Stimulated activated naive B cell treated with anti-CD40 and anti-IgM and Interleukin-4, amounts not matched to agents 10 μg/mL and 1 μg/mL and 100 μg/mL, for 72 hours (primary cell): ENCODE measurements around the gene COPS9.

Source experiments
- ATAC-seq, 2 donors: fragments of 150-1000 bp; cut with Tn5 transposase; replicated peaks; 2 replicates each; pipeline ENCODE4 v1.10.0; 2021; ENCODE audit warnings: moderate library complexity in 1 of 2
- DNase-seq: peaks from one replicate; pipeline ENCODE4 v3.0.0; 2021
- H3K27ac Mint-ChIP-seq: one replicate; pipeline ENCODE4 v1.8.0; 2022; ENCODE audit warnings: mild to moderate bottlenecking, mixed read lengths
- H3K27me3 Mint-ChIP-seq, 2 donors: one replicate each; pipeline ENCODE4 v1.8.0; 2022; ENCODE audit warnings: mixed read lengths in 2 of 2
- H3K36me3 Mint-ChIP-seq, 2 donors: one replicate each; pipeline ENCODE4 v1.8.0; 2022; ENCODE audit warnings: mixed read lengths in 2 of 2, mild to moderate bottlenecking in 1 of 2
- H3K4me1 Mint-ChIP-seq, 2 donors: one replicate each; pipeline ENCODE4 v1.8.0; 2022; ENCODE audit warnings: mixed read lengths in 2 of 2, mild to moderate bottlenecking in 1 of 2
- H3K4me3 Mint-ChIP-seq, 2 donors: one replicate each; pipeline ENCODE4 v1.8.0; 2022; ENCODE audit warnings: mild to moderate bottlenecking in 2 of 2, mixed read lengths in 2 of 2, moderate library complexity in 1 of 2
- H3K9me3 Mint-ChIP-seq, 2 donors: one replicate each; pipeline ENCODE4 v1.8.0; 2022; ENCODE audit warnings: mixed read lengths in 2 of 2, mild to moderate bottlenecking in 1 of 2

Gene COPS9

DNA sequence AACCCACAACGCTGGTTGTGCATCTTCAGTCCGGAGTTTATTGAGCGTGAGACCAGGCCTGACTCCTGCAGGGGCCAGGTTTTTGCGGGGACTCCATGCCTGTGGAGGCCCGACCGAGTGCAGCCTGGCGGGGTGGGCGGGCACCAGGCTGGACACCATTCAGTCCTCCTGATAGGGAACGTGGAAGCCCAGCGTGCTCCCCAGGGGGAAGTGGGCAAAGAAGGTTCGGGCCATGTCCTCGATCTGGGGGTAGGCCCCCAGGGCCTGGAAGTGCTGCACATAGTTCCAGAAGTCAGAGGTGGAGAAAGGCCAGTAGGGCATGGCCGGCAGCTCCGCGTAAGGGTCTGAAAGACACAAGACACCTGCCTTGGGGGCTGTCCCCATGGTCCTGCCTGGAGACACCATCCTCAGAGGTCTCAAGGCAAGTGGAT, 2.9 kb upstream of the COPS9 start:
- no peaks in the 10 kb centered on the region for H3K9me3 Mint-ChIP-seq
- peaks cover 5 to 11% of the 10 kb centered on the region in 2 donors for H3K36me3 Mint-ChIP-seq
- no peak for ATAC-seq
- no peak overlapping the region for H3K27ac Mint-ChIP-seq
- no peak overlapping the region for H3K4me3 Mint-ChIP-seq
- no peak for DNase-seq
- peaks cover 25 to 36% of the 10 kb centered on the region in 2 donors for H3K4me1 Mint-ChIP-seq
- H3K27me3 Mint-ChIP-seq, result peaks cover 20 to 22% of the 10 kb centered on the region in 2 donors

DNA sequence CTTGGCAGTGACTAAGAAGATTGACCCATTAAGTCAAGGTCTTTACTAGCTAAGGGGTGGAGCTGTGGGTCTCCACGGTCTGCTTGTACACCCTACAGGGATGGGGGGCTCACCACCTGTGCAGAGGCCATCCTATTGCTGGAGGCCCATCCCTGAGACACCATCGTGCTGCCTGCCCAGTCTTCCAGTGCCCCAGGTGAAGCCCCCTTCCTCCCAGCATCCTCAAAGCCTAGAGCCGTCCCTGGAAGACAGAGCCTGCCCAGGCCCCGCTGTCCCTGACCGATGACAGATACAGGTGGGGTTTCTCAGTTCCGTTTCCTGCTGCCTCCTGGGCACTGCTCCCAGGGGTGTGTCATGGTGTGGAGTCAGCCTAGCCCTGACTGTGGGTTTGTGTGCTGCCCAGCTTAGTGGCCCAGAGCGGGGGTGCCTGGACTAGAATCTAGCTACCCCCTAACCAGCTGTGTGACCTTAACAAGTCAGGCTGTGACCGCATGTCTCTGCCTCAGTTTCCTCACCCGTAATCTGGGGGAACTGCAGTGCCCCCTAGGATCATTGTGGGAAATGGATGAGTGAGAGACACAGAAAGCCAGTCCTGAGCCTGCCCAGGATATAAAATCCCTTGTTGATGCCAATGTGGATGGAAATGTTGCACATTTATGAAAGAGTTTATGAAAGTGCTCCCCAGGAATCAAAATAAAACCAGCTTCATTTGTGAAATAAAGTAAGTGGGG, 2.3 kb upstream of the COPS9 start:
- DNase-seq, result no peak
- Mint-ChIP-seq H3K27me3 (peaks cover 15 to 19% of the 10 kb centered on the region in 2 donors), H3K9me3 (no peaks in the 10 kb centered on the region), H3K4me3 (no peak overlapping the region), H3K27ac (no peak overlapping the region), H3K36me3 (peaks cover 5 to 12% of the 10 kb centered on the region in 2 donors), H3K4me1 (peaks cover 23 to 32% of the 10 kb centered on the region in 2 donors)
- no peak for ATAC-seq

DNA sequence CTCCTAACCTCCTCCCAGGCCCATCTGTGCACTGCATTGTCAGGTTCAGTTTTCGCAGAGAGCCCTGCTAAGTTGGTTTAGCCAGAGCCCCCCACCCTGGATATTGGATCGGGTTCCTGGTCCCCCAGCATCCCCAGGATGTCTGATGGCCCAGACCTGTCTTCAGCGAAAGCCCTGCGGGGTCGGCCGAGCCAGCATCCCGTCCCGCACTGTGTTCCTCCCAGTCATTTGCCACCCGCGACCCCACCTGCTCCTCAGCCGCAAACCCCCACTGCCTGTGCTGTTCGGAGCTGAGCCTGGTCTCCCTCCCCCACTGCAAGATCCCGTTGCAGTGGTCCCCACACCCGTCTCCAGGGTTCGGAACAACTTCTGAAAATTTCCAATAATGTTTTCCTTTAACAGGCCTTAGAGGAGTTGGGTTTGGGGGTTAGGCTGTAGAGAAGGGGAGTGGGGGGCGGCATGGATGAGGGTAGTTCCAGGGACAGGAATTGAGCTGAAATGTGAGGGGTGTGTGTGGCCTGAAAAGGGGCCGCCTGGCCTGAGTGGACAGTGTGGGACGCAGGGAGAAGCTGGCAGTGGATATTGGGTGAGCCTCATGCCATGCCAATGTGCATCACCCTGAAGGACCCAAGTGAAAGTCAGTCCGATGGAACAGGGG, 1.6 kb upstream of the COPS9 start:
- H3K27me3 Mint-ChIP-seq, result peaks cover 15 to 19% of the 10 kb centered on the region in 2 donors
- DNase-seq (no peak), ATAC-seq (no peak)
- H3K9me3 Mint-ChIP-seq, result no peaks in the 10 kb centered on the region
- peaks cover 23 to 32% of the 10 kb centered on the region in 2 donors for H3K4me1 Mint-ChIP-seq
- H3K27ac Mint-ChIP-seq, result no peak overlapping the region
- peaks cover 10 to 17% of the 10 kb centered on the region in 2 donors for H3K36me3 Mint-ChIP-seq
- peak overlapping the region in 1 of 2 donors; percentile 36 for H3K4me3 Mint-ChIP-seq

DNA sequence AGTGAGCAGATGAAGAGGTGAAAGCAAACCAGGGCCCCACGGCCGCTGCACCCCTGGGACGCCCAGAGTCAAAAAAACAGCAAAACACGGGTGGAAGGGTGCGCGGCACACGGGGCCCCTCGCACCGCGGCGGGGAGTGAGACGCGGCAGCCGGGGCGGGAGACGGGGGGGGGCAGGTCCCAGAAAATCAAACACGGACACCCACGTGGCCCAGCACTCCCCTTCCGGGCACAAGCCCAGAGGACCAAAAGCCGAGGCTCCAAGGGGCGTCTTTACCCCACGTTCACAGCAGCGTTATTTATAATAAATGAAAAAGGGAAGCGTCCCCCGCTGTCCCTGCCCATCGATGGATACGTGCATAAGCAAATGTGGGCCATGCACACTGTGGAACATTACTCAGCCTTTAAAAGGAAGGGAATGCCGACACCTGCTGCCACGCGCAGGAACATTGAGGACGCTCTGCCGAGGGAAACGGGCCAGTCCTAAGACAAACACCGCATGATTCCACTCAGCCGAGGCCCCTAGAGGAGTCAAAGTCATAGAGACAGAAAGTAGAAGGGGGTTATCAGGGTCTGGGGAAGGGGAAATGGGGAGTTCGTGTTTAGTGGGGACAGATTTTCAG, 677 bp upstream of the COPS9 start:
- Mint-ChIP-seq H3K27ac (peak overlapping the region; percentile 95), H3K4me3 (peak overlapping the region; percentile 92 to 98), H3K36me3 (peaks cover 16 to 25% of the 10 kb centered on the region in 2 donors), H3K4me1 (peaks cover 23 to 32% of the 10 kb centered on the region in 2 donors), H3K27me3 (peaks cover 11 to 15% of the 10 kb centered on the region in 2 donors), H3K9me3 (no peaks in the 10 kb centered on the region)
- no peak for DNase-seq
- ATAC-seq, result peak; percentile 32 to 42

DNA sequence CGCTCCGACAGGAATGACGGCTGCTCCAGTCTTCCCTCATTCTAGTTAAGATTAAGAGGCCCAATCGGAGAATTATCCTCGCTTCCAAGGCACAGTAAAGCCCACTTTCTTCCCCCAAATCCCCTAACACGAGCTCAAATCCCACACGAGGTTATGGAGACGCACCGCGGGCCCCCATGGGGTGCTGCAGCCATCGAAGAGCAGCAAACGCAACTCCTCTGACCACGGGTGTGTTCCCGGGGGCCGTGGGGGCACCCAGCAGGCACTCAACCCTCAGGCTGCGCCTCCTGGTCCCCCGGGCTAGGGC, 446 bp downstream of the COPS9 start:
- Mint-ChIP-seq H3K27ac (peak overlapping the region; percentile 95), H3K27me3 (peaks cover 7 to 9% of the 10 kb centered on the region in 2 donors), H3K9me3 (no peaks in the 10 kb centered on the region), H3K4me1 (peaks cover 23 to 32% of the 10 kb centered on the region in 2 donors), H3K4me3 (peak overlapping the region; percentile 92 to 98), H3K36me3 (peaks cover 16 to 33% of the 10 kb centered on the region in 2 donors)
- no peak for DNase-seq
- peak; percentile 26 to 27 for ATAC-seq

DNA sequence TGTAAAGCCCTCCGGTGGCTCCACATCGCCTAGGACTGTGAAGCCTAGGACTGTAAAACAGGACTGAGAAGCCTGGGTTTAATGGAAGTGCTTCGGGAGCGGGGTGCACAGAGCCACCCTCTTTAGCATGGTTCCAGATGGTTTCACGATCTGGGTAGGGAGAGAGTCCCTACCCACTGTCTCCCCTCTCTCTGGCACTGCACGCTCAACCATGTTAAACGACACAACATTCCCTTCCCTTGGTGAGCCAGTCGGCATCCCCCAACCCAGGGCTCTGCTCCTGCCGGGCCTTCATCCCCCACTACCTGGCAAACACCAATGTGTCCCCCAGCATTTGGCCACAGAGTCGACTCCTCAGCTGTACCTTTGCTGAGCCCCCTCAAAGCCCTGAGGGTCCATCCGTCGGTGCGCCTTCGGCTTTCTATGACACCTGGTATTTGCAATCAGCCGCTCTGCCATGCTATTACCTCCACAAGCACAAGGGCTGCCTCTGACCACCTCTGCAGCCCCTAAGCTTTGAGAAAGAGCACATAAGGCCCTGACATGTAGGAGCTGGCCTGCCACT, 1.1 kb downstream of the COPS9 start:
- peak overlapping the region; percentile 95 for H3K27ac Mint-ChIP-seq
- no peaks in the 10 kb centered on the region for H3K9me3 Mint-ChIP-seq
- no peak for DNase-seq
- H3K36me3 Mint-ChIP-seq, result peaks cover 16 to 36% of the 10 kb centered on the region in 2 donors
- H3K27me3 Mint-ChIP-seq, result peaks cover 4 to 9% of the 10 kb centered on the region in 2 donors
- H3K4me3 Mint-ChIP-seq, result peak overlapping the region; percentile 92 to 98
- peaks cover 23 to 32% of the 10 kb centered on the region in 2 donors for H3K4me1 Mint-ChIP-seq
- ATAC-seq, result no peak

DNA sequence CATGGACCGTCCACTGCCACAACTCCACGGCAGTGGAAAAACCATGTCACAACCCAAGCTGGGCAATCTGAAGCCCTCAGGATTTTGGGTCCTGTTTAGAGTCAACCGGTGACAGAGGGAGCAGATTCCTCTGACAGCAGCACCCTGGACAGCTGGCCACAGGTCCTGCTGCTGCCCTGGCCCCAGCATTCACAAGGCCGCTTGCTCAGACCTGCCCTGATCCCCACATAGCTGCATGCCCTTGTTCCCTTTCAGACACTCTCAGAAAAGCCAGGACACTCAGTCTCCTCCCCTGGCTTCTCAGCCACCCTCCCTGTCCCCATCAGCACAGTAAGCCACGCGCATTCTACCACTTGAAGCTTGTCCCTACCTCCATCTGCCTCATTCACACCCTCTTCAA, 1.6 kb downstream of the COPS9 start:
- H3K4me1 Mint-ChIP-seq, result peaks cover 23 to 32% of the 10 kb centered on the region in 2 donors
- H3K27me3 Mint-ChIP-seq, result peaks cover 4 to 9% of the 10 kb centered on the region in 2 donors
- peak overlapping the region; percentile 95 for H3K27ac Mint-ChIP-seq
- DNase-seq (no peak), ATAC-seq (no peak)
- peaks cover 17 to 42% of the 10 kb centered on the region in 2 donors for H3K36me3 Mint-ChIP-seq
- no peaks in the 10 kb centered on the region for H3K9me3 Mint-ChIP-seq
- H3K4me3 Mint-ChIP-seq, result peak overlapping the region; percentile 92 to 98

DNA sequence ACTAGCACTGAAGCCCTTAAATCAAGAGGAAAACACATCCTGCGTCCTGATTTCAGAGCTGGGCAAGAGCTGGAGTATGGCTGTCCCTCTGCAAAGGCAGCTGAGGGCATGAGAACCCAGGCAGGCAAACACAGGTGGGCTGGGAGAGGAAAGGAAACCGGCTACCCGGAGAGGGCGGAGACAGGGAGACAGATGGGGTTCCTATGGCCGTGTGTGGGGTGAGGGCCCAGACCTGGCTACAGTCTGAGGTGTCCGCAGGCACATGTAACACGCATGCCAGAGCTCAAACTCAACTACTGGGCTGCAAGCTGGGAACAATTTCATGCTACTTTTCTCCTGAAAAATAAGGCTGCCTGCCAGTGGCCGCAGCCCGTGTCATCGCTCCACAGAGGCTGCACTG, 2.7 kb downstream of the COPS9 start:
- H3K4me3 Mint-ChIP-seq, result no peak overlapping the region
- H3K4me1 Mint-ChIP-seq, result peaks cover 23 to 32% of the 10 kb centered on the region in 2 donors
- H3K36me3 Mint-ChIP-seq, result peaks cover 17 to 44% of the 10 kb centered on the region in 2 donors
- peak overlapping the region; percentile 81 for H3K27ac Mint-ChIP-seq
- H3K9me3 Mint-ChIP-seq, result no peaks in the 10 kb centered on the region
- no peak for ATAC-seq
- H3K27me3 Mint-ChIP-seq, result no peaks in the 10 kb centered on the region
- DNase-seq, result no peak

DNA sequence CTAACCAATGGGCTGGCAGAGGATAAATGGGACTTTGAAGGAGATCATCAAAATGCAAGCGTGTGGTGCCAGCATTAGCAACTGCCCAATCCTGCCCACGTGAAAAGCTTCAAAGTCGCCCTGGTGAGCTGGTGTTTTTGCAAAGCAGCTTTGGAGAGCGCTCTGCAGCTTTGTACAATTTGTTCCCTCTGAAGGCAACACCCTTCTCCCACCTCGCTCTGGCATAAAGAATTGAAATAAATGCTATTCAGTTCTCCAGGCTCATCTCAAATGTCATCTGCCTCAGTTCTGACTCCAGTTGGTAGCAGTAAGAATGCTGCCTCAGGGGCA, 3.5 kb downstream of the COPS9 start:
- DNase-seq (no peak), ATAC-seq (no peak)
- Mint-ChIP-seq H3K9me3 (no peaks in the 10 kb centered on the region), H3K4me3 (no peak overlapping the region), H3K36me3 (peaks cover 23 to 52% of the 10 kb centered on the region in 2 donors), H3K4me1 (peaks cover 23 to 32% of the 10 kb centered on the region in 2 donors), H3K27ac (no peak overlapping the region), H3K27me3 (no peaks in the 10 kb centered on the region)

DNA sequence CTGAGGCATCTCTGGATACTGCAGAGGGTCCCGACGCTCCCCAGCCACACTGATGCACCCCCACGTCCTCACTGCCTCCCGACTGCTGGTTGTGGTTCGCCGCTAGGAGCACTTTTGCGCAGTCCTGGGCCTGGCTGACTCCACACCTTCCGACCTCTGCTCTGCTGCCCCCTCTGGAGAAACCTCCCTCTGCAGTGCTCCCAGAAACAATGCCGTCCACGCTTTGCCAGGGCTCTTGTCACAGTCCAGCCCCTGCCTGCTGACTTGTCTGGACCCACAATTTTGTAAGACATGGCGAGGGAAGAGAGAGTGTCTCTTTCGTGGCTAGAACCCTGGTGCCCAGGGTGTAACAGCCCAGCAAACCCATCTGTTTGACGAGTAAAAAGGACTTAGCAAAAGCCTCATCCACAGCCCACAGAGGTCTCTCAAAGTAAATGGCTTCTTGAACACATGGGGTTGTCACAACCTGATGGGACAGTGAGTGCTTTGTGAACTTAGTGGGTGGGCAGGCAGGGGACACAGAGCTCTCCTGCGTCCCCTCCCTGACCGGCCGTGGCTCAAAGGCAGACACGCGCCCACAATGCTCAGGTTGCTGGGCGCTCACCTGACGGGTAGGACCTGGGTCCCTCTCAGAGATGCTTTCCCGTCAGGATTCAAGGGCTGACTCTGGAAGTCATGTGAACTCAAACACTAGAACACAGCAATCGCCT, 4.0 kb downstream of the COPS9 start:
- no peak overlapping the region for H3K4me3 Mint-ChIP-seq
- no peaks in the 10 kb centered on the region for H3K9me3 Mint-ChIP-seq
- H3K4me1 Mint-ChIP-seq, result peaks cover 21 to 28% of the 10 kb centered on the region in 2 donors
- no peak for ATAC-seq
- no peaks in the 10 kb centered on the region for H3K27me3 Mint-ChIP-seq
- peaks cover 28 to 57% of the 10 kb centered on the region in 2 donors for H3K36me3 Mint-ChIP-seq
- DNase-seq, result no peak
- no peak overlapping the region for H3K27ac Mint-ChIP-seq

DNA sequence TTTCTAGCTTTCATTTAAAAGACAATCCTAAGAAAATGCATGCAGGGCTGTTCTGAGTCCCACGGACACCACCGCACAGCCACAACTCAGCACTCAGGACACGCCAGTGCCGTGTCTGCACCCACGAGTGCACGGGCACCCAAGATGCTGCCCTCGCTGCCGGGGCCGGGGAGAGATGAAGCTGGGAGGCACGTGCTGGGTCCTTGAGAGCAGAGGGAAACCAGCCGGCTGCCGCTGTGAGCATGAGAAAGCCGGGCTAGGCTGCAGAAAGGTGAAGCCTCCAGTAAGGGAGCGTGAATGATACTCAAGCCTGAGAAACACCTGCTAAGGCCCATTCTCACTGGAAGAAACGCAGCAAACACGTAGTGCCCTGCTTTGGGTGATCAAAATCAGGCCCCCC, 4.8 kb downstream of the COPS9 start:
- Mint-ChIP-seq H3K27me3 (no peaks in the 10 kb centered on the region), H3K27ac (no peak overlapping the region), H3K4me1 (peaks cover 16 to 20% of the 10 kb centered on the region in 2 donors), H3K36me3 (peaks cover 30 to 63% of the 10 kb centered on the region in 2 donors), H3K9me3 (no peaks in the 10 kb centered on the region), H3K4me3 (no peak overlapping the region)
- DNase-seq (no peak), ATAC-seq (no peak)

DNA sequence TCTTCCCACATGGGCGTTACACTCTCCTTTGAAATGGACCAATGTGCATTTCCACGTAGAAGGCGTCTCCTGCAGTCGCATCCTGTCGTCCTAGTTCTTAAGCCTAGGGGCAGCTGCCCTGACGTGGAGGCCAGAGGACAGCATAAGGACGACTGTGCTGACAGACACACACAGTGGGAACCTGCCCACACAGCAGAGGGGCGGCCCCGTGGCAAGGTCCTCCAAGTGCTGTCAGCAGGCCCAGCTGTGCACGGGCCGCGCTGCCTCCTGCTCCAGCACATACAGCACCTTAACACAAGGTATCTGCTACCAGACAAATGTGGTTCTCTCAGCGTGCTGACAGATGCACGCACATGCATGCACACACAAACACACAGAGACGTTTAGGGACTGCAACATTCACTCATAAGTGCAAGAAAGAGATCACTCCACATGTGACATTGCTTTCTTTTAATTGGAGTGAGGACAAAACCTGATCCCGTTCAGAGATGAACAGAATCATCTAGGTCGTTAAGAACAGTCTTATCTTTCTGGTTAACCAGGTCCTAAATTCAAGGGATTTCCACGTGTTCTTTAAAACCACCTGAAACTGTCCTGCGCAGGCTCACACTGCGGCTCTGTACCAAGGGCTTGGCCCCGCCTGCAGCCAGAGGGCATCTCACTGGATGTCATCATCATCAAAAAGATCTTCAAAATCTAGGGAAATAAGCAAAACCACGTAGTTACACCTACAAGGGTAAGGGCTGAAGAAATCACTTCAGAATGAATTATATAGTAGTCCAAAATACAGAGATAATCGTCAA, 5.5 kb downstream of the COPS9 start:
- H3K36me3 Mint-ChIP-seq, result peaks cover 32 to 68% of the 10 kb centered on the region in 2 donors
- no peak overlapping the region for H3K4me3 Mint-ChIP-seq
- no peak for DNase-seq
- H3K27me3 Mint-ChIP-seq, result no peaks in the 10 kb centered on the region
- peaks cover 12 to 16% of the 10 kb centered on the region in 2 donors for H3K4me1 Mint-ChIP-seq
- ATAC-seq, result no peak
- no peaks in the 10 kb centered on the region for H3K9me3 Mint-ChIP-seq
- H3K27ac Mint-ChIP-seq, result no peak overlapping the region

DNA sequence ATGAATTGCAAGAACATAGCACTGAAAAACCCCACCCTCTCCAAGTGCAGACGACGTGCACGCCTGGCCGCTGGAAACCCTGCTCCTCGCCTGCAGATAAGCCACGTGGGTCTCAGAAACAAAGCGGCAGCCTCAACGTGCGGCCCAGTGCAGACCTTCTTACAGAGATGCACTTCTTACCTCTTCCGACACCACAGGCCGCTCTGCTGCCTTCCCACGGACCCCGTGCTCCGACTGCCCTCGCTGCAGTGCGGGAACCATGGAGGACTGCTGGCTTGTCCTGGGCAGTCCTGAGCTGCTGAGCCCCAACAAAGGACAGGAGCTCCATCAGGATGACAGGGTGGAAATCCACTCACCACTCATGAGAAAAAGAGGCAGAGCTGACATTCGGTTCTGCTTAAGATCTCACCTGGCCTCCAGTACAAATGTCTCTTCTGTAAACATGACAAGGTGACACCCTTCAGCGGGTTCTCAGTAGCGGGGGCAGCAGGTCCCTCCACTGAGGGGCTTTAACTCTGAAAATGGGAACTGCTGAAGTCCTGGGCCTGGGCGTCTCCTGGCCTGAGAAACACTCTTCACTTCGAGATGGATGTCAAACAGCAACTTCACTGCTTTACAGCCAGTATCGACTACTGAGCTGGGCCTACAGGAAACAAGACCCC, 6.2 kb downstream of the COPS9 start:
- no peaks in the 10 kb centered on the region for H3K27me3 Mint-ChIP-seq
- H3K9me3 Mint-ChIP-seq, result no peaks in the 10 kb centered on the region
- ATAC-seq (no peak), DNase-seq (no peak)
- peaks cover 5 to 9% of the 10 kb centered on the region in 2 donors for H3K4me1 Mint-ChIP-seq
- no peak overlapping the region for H3K4me3 Mint-ChIP-seq
- no peak overlapping the region for H3K27ac Mint-ChIP-seq
- H3K36me3 Mint-ChIP-seq, result peaks cover 35 to 69% of the 10 kb centered on the region in 2 donors
